ENCODE results near the gene PAFAH1B1. TPM values are rescaled to one million over a fixed set of nuclear protein-coding genes. Genes with fewer than 3 reads are reported as not detected.

PAFAH1B1 gene
- total and polyA plus RNA-seq, 10 of the 15 experiments (the other 5 are each of a cell fraction or from before 2014, with no cell fraction given): 28.9 to 107 (median 49.1) TPM

DNA sequence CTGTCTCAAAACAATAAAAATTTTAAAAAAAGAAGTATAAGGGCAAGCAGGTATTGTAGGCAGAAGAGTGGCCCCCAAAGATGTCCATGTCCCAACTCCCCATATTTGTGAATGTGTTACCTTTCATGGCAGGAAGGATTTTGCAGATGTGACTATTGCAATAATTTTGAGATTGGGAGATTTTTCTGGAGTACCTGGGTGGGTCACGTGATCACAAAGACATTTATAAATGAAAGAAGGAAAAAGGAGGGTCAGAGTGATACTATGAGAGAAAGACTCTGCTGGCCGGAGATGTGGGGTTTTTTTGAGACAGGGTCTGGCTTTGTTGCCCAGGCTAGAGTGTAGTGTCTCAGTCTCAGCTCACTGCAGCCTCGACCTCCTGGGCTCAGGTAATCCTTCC is 27.4 kb upstream of the PAFAH1B1 start:
- no peak overlapping the region for H3K4me3 ChIP-seq
- ChIA-PET CTCF (interaction anchor here (0.6 to 1.2 kb wide), 2 partner anchors 22 to 1172 kb away, joined by 4 to 5 read pairs; no protein-coding TSS in a partner anchor), RAD21 (ENCODE audit: unreplicated experiment) (no interaction called here), SMC1A (ENCODE audit: uncharacterized antibody, unreplicated experiment) (no interaction called here), POLR2A (interaction anchor here (0.6 kb wide), 1 partner anchor 27 kb away, joined by 3 read pairs; the partner anchor contains the start of gene PAFAH1B1)
- BruUV-seq (replicated peaks): no TSS peak
- H3K27me3 ChIP-seq (replicated peaks in 1 of 2; ENCODE audit: control insufficient read depth in 2 of 2, insufficient read depth in 2 of 2, low read length in 1 of 2): no peaks in the 10 kb centered on the region
- no peak overlapping the region for H3K27ac ChIP-seq (ENCODE audit: control insufficient read depth, insufficient read depth)
- H3K9ac ChIP-seq (ENCODE audit: control insufficient read depth, insufficient read depth, low read length): no peak overlapping the region
- TF ChIP-seq MTA3 (IDR thresholded peaks at IDR 0.05; ENCODE audit: borderline replicate concordance, low read length) (no peak), RAD51 (IDR thresholded peaks at IDR 0.05) (peak; percentile 64; the same call in 1 of the 2 replicates)
- H4K20me1 ChIP-seq (ENCODE audit: control insufficient read depth, insufficient read depth): no peaks in the 10 kb centered on the region
- H3K79me2 ChIP-seq (ENCODE audit: control insufficient read depth, insufficient read depth, low read length): no peaks in the 10 kb centered on the region
- no peak for ATAC-seq
- H2AFZ ChIP-seq (ENCODE audit: control insufficient read depth, low read depth, low read length): no peak overlapping the region
- WGBS (ENCODE audit: insufficient coverage, insufficient replicate concordance, low lambda C conversion rate, missing lambda C conversion rate): 18% methylated on average over 3 of the region's 3 CpGs
- H3K9me3 ChIP-seq (replicated peaks; ENCODE audit: control insufficient read depth, insufficient read depth, low read length): no peaks in the 10 kb centered on the region; the same call in 2 of the 3 replicates
- in situ Hi-C loops (cut with MboI): no loop called here
- H3K36me3 ChIP-seq (ENCODE audit: control insufficient read depth in 2 of 2, insufficient read depth in 2 of 2, low read length in 1 of 2): no peaks in the 10 kb centered on the region
- intact Hi-C loops (cut with micrococcal nuclease; ENCODE audit: unreplicated experiment): no loop called here
- no peak for DNase-seq (ENCODE audit: low read depth, low spot score)
- FAIRE-seq: no peak
- no peak overlapping the region for H3K4me2 ChIP-seq (ENCODE audit: control insufficient read depth, insufficient read depth)
- no peaks in the 10 kb centered on the region for H3K4me1 ChIP-seq (ENCODE audit: control insufficient read depth, insufficient read depth, low read length)

GRCh38 chr17:2571523-2572303 is 21.7 kb upstream of the PAFAH1B1 start:
- Histone ChIP-seq H3K9ac (ENCODE audit: control insufficient read depth, insufficient read depth, low read length) (0 out of 2 replicates have a peak overlapping the region, but pooled peaks have one; percentile 13), H3K4me2 (ENCODE audit: control insufficient read depth, insufficient read depth) (peak overlapping the region; percentile 46), H3K36me3 (ENCODE audit: control insufficient read depth in 2 of 2, insufficient read depth in 2 of 2, low read length in 1 of 2) (no peaks in the 10 kb centered on the region), H3K9me3 (replicated peaks; ENCODE audit: control insufficient read depth, insufficient read depth, low read length) (no peaks in the 10 kb centered on the region), H3K79me2 (ENCODE audit: control insufficient read depth, insufficient read depth, low read length) (no peaks in the 10 kb centered on the region), H3K4me1 (ENCODE audit: control insufficient read depth, insufficient read depth, low read length) (peaks cover 5% of the 10 kb centered on the region), H3K27ac (ENCODE audit: control insufficient read depth, insufficient read depth) (peak overlapping the region; percentile 43), H3K4me3 (peak overlapping the region; percentile 35), H4K20me1 (ENCODE audit: control insufficient read depth, insufficient read depth) (no peaks in the 10 kb centered on the region), H2AFZ (ENCODE audit: control insufficient read depth, low read depth, low read length) (peak overlapping the region; percentile 63), H3K27me3 (replicated peaks in 1 of 2; ENCODE audit: control insufficient read depth in 2 of 2, insufficient read depth in 2 of 2, low read length in 1 of 2) (no peaks in the 10 kb centered on the region)
- peak; percentile 88 for FAIRE-seq
- BruUV-seq (replicated peaks): no TSS peak
- peak; percentile 61 for DNase-seq (ENCODE audit: low read depth, low spot score)
- RAD21 ChIA-PET (ENCODE audit: unreplicated experiment): interaction anchor here (0.6 kb wide), 1 partner anchor 1191 kb away, joined by 3 read pairs; no protein-coding TSS in a partner anchor
- intact Hi-C loops (cut with micrococcal nuclease; ENCODE audit: unreplicated experiment) (loop anchor here (2.0 kb wide), 1 partner anchor 61 kb away; the partner anchor contains the start of gene METTL16), in situ Hi-C loops (cut with MboI) (no loop called here)
- WGBS (ENCODE audit: insufficient coverage, insufficient replicate concordance, low lambda C conversion rate, missing lambda C conversion rate): under 1% methylated on average over 4 of the region's 4 CpGs
- peak; percentile 98 for ATAC-seq
- SMC1A ChIA-PET (ENCODE audit: uncharacterized antibody, unreplicated experiment): interaction anchor here (1.2 to 1.8 kb wide), 4 partner anchors 25 to 60 kb away, joined by 4 to 5 read pairs (median 4); partner anchors contain the start of gene METTL16
- CTCF ChIA-PET: interaction anchor here (0.9 to 1.7 kb wide), 2 partner anchors 24 to 156 kb away, joined by 3 read pairs; no protein-coding TSS in a partner anchor
- POLR2A ChIA-PET: no interaction called here
- TF ChIP-seq SREBF2 (IDR thresholded peaks at IDR 0.05; ENCODE audit: low read length) (no peak), SMAD1 (IDR thresholded peaks at IDR 0.05; ENCODE audit: low read depth, partially characterized antibody) (no peak), SMARCA5 (IDR thresholded peaks at IDR 0.05) (no peak), ATF2 (IDR thresholded peaks at IDR 0.05; ENCODE audit: low read length) (no peak), TCF7 (IDR thresholded peaks at IDR 0.05; ENCODE audit: borderline replicate concordance) (no peak), ZNF274 (IDR thresholded peaks at IDR 0.05; ENCODE audit: insufficient read depth, insufficient read length) (no peak)
- TF ChIP-seq, protein P1, sequence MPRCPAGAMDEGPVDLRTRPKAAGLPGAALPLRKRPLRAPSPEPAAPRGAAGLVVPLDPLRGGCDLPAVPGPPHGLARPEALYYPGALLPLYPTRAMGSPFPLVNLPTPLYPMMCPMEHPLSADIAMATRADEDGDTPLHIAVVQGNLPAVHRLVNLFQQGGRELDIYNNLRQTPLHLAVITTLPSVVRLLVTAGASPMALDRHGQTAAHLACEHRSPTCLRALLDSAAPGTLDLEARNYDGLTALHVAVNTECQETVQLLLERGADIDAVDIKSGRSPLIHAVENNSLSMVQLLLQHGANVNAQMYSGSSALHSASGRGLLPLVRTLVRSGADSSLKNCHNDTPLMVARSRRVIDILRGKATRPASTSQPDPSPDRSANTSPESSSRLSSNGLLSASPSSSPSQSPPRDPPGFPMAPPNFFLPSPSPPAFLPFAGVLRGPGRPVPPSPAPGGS (IDR thresholded peaks at IDR 0.05; ENCODE audit: borderline replicate concordance, insufficient read depth, low read depth, low read length, poor library complexity, severe bottlenecking): no peak
